GM18868 (cell line): ENCODE results near the gene CLEC4C.

ENCODE experiments used
- ATAC-seq: cut with Tn5 transposase; IDR thresholded peaks from one replicate; pipeline ENCODE4 v1.9.1; 2021; ENCODE audit warnings: mild to moderate bottlenecking, moderate library complexity; ENCODE audit not compliant: unreplicated experiment

The CLEC4C gene

DNA sequence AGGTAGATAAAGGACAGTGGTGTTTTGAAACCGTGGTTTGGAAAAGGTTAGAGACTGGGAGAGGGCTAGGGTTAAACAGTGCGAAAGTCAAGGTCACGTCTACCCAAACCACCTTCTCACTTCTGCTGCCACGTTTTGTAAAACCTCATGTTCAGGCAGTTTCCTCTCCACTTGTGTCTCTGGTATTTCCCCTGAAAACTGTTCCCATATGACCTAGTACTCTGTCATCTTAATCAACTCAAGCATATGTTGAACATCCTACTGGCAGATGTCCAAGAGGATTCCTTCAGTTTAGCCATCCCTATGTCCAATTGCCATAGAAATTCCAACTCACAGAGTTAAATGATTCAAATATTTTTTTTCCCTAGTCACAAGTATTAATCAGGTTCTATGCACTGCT lies 17.4 kb downstream of the CLEC4C start:
- ATAC-seq, result no peak

DNA sequence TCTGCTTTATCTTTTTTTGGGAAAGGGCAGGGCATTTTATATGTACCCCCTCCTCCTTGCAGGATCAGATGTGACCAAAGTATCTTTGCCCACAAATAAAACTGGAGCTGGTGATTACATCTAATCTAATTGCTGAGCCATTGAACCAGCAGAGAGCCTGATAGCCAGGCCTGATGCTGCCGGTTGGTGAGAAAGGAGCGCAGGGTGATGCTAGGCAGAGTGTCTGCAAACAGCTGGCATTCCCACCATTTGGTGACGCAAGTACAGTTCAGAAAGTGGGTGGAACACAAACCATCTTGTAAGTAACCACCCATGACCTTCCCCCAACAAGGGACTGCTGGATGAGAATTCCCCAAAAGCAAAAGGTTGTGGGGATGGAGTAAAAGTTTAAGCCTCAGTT lies 23.2 kb downstream of the CLEC4C start:
- no peak for ATAC-seq

DNA sequence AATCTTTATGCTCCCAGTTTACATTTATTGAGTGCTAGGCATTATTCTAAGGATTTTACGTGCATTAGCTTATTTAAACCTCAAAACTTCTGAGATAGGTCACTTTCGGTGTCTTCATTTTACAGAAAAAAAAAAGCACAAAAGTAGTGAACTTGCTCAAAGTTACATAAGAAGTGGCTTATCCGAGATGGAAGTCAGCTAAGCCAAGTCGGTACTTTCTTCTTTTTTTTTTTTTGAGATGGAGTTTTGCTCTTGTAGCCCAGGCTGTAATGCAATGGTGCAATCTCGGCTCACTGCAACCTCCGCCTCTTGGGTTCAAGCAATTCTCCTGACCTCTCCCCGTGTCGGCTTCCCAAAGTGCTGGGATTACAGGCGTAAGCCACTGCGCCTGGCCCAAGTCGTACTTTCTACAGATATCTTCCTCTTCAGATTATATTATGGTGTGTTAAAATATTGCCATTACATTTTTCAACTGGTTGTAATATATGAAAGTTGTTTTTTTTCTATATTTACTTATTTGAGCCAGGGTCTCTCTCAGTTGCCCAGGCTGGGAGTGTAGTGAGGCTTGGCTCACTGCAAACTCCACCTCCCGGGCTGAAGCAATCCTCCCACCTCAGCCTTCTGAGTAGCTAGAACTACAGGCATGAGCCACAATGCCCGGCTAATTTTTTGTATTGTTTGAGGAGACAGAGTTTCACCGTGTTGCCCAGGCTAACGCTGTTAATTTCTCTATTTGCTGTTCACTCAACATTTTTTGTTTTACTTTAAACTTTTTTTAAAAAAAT lies 27.0 kb downstream of the CLEC4C start:
- ATAC-seq, result no peak

DNA sequence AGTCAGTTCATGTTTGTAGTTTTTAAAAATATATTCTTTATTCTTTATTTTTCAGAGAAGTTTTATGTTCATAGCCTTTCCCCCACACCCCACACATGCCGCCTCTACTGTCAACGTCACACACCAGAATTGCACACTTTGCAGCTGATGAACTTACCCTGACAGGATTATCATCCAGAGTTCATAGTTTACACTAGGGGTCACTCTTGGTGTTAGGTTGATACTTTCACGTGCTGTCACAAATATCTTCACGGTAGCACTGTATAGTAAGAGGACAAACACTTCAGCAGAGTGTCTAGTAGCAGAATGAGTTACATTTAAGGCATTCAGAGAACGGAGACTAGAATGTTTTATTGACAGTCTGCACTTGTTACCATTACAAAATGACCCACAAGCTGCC lies 30.8 kb downstream of the CLEC4C start:
- ATAC-seq, result no peak

DNA sequence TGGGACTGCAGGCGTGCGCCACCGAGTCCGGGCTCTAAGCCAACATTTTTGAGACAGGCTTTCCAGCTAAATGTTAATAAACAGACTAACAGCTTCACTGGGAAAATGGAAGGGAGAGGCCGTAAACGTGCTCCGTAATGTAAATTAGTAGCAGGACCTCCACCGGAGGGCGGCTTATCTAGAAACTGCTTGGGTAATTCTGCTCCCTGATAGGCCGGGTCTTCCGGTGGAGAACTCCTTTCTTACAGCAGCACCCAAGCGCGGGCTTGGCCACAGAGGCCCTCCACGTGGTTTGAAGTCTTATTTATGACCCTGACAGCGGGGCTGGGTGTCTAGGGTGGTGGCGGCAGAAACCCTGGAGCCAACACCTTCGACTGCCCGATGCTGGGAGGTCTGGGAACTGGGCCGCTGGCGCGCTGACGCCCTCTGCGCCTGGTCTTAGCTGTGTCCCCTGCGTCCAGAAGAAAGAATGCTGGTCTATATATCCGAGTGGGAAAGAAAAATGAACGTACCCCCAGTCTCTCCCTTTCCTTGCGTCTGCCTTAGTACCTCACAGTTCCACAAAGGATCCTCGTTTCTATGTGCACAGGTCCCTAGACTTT lies 34.2 kb downstream of the CLEC4C start:
- no peak for ATAC-seq

DNA sequence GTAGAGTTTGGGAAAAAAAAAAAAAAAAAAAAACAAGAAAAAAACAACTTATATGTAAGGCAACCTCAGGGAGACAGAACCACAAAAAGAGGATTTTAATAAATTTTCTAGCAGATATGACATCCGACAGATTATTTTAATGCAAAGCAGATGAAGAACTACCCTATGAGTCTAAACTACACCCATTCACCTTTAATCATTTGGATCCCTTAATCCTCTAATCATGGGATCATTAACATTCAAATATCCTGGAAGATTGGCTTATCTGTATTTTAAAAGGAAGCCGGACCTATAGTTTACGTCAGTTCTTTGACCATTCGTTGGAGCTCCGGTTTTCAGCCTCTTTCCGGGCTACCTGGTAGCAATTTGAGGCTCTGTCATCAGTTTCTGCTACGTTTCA lies 36.0 kb downstream of the CLEC4C start, which contains the start of gene DPPA3:
Gene DPPA3, plus strand, starts transcription at position 301 of the 400 bp plus-strand sequence. CDS start 138 bp downstream, outside the sequence.
- ATAC-seq, result no peak

DNA sequence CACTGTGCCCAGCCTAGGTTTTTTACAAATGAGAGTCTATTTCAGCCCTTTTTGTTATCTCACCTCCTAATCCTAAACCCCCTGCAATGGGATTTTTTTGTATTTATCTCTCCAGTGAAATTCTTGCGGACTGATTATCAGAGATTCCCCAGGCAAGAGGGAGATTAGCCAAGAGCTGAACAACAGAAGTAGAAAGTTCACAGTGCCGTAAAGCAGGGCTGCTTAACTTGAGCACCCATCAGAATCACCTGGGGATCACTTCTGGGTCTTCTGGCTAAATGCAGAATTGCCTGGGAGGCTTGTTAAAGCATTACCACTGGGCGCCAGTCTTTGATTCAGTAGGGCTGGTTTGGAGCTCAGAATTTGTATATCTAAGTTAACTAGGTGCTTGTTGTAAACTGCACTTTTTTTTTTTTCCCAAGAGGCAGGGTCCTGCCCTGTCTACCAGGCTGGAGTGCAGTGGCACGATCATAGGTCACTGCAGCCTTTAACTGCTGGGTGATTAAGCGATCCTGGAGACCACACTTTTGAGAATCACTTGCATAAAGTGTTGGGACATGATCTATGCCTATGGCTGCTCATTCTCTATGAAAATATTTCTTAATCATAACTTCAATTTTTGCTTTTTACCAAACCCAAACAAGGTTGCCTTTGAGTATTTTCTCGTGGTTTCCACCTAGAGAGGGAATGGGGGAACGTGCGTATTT lies 37.1 kb downstream of the CLEC4C start:
- no peak for ATAC-seq

DNA sequence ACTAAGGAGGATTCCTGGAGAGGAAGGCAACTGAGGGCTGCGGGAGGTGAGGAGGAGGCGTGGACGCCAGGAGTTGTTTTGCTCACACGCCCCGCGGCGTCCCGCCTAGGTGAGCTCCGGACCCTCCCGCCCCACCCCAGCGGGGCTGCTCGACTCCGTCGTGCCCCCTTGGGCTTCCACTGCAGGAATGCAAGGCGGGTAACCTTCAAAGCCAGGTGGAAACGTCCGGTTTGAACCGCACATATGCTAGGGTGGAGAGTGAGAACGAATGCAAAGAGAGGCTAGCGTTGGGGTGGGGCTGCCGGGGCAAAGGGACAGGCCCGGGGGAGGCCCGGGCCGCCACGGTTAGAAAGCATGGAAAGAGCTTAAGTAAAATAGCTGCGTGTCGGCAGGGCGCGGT lies 41.3 kb downstream of the CLEC4C start:
- ATAC-seq, result no peak

DNA sequence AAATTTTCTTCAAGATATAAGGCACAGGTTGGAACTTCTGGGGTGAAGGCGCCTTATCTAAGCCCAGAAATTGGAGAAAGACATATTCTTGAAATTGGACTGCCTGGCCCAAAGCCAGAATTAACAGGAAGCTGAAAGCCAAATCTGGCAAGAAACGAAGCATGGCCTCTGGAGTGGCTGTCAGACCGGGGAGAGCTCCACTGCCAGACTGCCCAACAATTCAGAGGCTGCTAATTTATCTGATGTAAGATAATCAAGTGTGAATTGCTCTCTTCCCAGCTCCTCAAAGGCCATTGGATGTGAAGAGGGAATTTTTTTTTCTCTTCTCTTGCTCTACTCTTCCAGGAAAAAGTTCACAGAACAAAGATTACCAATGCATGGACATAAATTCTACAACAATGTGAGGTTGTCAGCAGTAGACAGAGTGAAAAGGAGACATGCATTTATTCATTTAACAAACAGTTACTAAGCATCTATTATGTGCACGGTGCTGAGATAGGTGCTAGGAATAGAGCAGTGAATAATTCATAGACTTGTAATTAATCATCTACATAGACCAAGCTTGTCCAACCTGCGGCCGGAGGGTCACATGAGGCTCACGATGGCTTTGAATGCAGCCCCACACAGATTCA lies 51.5 kb downstream of the CLEC4C start, which contains the start of gene GDF3:
Gene GDF3, minus strand, starts transcription at position 210 of the 632 bp plus-strand sequence. Its CDS starts 47 bp downstream, at position 163.
- ATAC-seq, result no peak

DNA sequence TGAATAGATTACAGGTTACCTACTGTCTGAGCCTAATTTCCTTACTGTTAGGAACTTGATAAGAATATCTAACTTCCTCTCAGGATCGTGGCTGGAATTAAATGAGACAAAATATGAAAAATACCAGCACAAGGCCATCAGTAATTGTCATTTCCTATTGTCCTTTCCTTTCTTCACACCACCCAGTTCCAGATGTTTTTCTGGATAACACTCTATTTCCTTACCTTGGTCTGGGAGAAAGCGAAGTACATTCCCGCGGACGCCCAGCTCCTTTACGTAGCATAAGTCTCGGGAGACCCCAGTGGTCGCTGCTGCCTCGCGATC lies 52.0 kb downstream of the CLEC4C start:
- ATAC-seq, result no peak

DNA sequence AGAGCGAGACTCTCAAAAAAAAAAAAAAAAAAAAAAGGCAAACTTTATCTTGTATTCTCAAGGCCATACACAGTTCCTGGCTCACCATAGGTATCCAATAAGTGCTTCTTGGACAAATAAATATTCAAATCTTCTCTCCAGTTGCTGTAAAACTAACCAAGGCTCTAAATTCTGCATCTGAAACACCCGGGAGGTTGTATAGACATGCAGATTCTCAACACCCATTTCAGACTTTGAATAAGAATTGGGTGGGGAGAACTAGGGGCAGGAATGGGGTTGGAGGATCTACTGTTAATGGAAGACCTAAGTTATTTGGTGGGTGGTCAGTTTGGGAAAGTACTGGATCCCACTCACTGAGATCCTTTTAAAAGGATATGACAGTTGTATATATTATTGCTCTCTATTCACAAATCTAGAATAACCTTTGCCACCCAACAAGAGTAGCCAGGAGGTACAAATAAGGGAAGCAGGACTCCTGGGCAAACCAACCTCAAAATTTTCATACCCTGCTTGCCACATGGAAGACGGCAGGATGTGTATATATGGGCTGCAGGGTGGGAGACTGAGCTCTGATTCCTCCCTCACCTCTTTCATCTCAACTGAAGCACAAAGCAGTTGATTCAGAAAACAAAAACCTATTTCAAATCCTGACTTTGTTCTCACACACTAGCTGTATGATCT lies 52.5 kb downstream of the CLEC4C start:
- no peak for ATAC-seq

DNA sequence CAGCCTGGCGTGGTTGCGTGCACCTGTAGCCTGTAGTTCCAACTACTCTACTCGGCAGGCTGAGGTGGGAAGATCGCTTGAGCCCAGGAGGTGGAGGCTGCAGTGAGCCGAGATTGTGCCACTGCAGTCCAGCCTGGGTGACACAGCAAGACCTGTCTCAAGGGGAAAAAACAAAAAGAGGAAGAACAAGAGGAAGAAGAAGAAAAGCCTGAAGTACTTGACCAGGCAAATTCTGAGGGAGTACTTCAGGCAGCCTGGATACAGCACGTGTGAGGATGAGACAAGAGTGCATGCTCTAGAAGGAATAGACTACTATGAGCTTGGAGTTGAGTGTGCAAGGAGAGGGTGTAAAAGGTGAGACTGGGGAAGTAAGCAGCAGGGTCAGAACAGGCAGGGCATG lies 53.4 kb downstream of the CLEC4C start:
- no peak for ATAC-seq

DNA sequence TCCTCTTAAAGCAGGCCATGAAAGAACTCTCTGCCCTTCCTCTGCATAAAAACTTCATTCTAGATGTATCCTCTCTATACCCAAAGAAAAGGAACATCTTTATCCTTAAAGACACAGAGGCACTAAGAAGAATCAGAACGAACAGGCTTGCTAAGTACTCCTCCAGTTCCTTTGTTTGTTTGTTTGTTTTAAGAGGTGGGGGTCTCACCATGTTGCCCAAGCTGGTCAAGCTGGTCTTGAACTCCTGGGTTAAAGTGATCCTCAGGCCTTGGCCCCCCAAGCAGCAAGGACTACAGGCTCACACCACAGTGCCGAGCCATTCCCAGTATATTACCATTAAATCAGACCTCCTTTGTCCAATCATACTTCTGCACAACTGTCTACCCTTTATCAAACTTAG lies 65.6 kb downstream of the CLEC4C start:
- no peak for ATAC-seq
